ENCODE measurements around the gene ZNF583. TPM values are rescaled to one million over a fixed set of nuclear protein-coding genes. Genes with fewer than 3 reads are reported as not detected.
A peak's percentile ranks its signal among the peaks of the same experiment; 100 is the strongest.

Gene ZNF583
- total RNA-seq, 1 donor, result 8.3 TPM

GRCh38 chr19:56474308-56474707 lies 70.2 kb downstream of the ZNF583 start:
- TF ChIP-seq CTCF (IDR thresholded peaks at IDR 0.05; ENCODE audit: insufficient read depth, low read length), result no peak
- no peak for DNase-seq (ENCODE audit: low read depth)
- H3K4me3 ChIP-seq (ENCODE audit: low read depth, low read length), result no peak overlapping the region

- no peak for DNase-seq (ENCODE audit: low read depth)
- no peak for TF ChIP-seq CTCF (IDR thresholded peaks at IDR 0.05; ENCODE audit: insufficient read depth, low read length)
- peak overlapping the region; percentile 93 for H3K4me3 ChIP-seq (ENCODE audit: low read depth, low read length)
Observed at GRCh38 chr19:56476093-56476492, 72.0 kb downstream of the ZNF583 start.

Other genes with a start within 250 kb of the ZNF583 start
- gene GALP, start 228.3 kb upstream of the ZNF583 start, total RNA-seq (ENCODE audit: low replicate concordance), result not detected in 2 replicates
- gene ZSCAN5B, start 206.5 kb upstream of the ZNF583 start, total RNA-seq (ENCODE audit: low replicate concordance), result 0.09 TPM in 1 of 2 replicates, not detected in the other
- gene ZSCAN5C, start 202.1 kb upstream of the ZNF583 start, total RNA-seq (ENCODE audit: low replicate concordance), result not detected in 2 replicates
- not detected in 2 replicates for gene EDDM13, start 131.6 kb upstream of the ZNF583 start, total RNA-seq (ENCODE audit: low replicate concordance)
- 6.1 and 9.6 TPM in 2 replicates for gene ZSCAN5A, start 89.5 kb upstream of the ZNF583 start, total RNA-seq (ENCODE audit: low replicate concordance)
- 1.4 and 5.4 TPM in 2 replicates for gene ZNF582, start 10.8 kb upstream of the ZNF583 start, total RNA-seq (ENCODE audit: low replicate concordance)
- 3.1 and 8.9 TPM in 2 replicates for gene ZNF667, start 73.0 kb downstream of the ZNF583 start, total RNA-seq (ENCODE audit: low replicate concordance)
- 2.5 and 11.0 TPM in 2 replicates for gene ZNF471, start 103.5 kb downstream of the ZNF583 start, total RNA-seq (ENCODE audit: low replicate concordance)
- gene ZFP28, start 134.6 kb downstream of the ZNF583 start, total RNA-seq (ENCODE audit: low replicate concordance), result 8.3 and 11.6 TPM in 2 replicates
- 6.4 and 8.7 TPM in 2 replicates for gene ZNF470, start 163.1 kb downstream of the ZNF583 start, total RNA-seq (ENCODE audit: low replicate concordance)
- gene ZNF71, start 191.0 kb downstream of the ZNF583 start, total RNA-seq (ENCODE audit: low replicate concordance), result 2.4 and 6.3 TPM in 2 replicates
- 0.65 TPM in 1 of 2 replicates, not detected in the other for gene SMIM17, start 238.8 kb downstream of the ZNF583 start, total RNA-seq (ENCODE audit: low replicate concordance)